ENCODE data around the gene RBPMS2.

Gene RBPMS2

DNA sequence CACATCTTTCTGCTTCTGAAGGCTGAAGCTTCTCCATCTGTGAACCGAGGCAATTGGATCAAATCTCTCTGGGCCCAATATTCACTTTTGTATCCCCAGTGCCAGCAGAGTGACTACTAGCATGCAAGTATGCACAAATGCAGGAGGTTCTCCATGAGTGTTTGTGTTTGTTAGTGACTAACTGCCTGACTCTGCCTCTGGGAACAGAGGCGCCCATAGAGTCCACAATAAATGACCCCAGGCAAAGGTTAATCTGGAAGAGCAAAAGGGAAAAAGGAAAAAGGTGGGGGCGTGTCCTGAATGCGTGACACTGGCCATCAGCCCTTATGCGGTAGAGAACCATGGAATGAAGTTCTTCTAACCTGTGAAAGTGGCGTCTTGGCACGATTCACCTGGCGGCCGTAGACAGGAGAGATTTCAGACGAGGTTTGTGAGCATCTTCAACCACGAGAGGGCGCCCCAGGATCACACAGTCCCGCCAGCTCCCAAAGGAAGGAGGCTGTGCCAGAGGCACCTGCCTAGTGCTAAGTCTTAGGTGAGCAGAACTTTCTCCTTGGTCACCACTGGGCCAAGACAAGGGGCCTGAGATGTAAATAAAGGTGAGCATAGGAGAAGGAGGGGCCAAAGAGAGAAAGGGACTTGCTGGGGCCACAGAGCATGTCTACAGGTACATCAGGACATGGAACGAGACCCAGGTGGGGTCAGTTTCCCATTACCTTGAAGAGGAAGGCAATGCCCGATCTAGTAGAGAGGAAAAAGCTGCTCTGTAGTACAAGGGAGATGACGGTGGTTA lies 44.2 kb downstream of the RBPMS2 start:
- TF ChIP-seq, protein P1, sequence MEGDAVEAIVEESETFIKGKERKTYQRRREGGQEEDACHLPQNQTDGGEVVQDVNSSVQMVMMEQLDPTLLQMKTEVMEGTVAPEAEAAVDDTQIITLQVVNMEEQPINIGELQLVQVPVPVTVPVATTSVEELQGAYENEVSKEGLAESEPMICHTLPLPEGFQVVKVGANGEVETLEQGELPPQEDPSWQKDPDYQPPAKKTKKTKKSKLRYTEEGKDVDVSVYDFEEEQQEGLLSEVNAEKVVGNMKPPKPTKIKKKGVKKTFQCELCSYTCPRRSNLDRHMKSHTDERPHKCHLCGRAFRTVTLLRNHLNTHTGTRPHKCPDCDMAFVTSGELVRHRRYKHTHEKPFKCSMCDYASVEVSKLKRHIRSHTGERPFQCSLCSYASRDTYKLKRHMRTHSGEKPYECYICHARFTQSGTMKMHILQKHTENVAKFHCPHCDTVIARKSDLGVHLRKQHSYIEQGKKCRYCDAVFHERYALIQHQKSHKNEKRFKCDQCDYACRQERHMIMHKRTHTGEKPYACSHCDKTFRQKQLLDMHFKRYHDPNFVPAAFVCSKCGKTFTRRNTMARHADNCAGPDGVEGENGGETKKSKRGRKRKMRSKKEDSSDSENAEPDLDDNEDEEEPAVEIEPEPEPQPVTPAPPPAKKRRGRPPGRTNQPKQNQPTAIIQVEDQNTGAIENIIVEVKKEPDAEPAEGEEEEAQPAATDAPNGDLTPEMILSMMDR (IDR thresholded peaks at IDR 0.05; ENCODE audit: low read length, missing control alignments) = peak; percentile 78
- DNase-seq (ENCODE audit: low read depth) = peak; percentile 76
- H3K4me3 ChIP-seq (replicated peaks; ENCODE audit: low read depth, low read length) = no peak overlapping the region

DNA sequence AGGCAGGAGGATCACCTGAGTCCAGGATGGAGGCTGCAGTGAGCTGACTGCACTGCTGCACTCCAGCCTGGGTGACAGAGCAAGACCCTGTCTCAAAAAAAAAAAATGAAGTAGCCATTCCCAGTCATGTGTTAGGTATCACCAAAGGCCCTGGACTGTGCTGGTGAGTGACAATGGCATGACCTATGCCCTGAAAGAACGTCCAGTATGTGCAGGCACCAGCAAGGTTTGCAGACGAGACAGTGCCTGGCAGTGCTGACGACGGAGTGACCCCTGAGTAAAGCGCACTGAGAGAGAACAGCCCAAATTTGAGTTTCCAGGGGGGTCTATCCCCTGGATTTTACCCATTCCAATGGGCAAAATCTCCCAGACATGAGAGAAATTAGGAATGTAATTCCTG lies 45.2 kb downstream of the RBPMS2 start:
- no peak for DNase-seq (ENCODE audit: low read depth)
- TF ChIP-seq, protein P1 (IDR thresholded peaks at IDR 0.05; ENCODE audit: low read length, missing control alignments) = no peak
- H3K4me3 ChIP-seq (replicated peaks; ENCODE audit: low read depth, low read length) = no peak overlapping the region

DNA sequence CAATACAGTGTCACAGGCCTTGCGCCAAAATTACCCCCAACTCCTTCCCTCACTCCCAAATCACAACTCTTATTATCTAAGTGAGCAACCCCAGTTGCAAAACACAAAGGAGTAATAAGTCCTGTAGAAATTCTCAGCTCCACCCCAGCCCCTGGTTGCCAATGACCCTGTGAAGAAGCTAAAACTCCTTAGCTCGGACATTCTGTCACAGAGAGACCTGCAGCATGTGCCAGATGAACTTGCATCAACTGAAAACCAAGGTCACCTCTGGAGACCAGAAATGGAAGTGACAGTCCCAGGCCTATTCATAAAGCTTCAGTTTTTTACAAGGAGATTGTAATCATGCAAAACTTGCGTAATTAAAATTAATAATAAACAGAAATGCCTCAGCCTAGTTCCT lies 55.2 kb downstream of the RBPMS2 start:
- no peak for DNase-seq (ENCODE audit: low read depth)
- TF ChIP-seq, protein P1 (IDR thresholded peaks at IDR 0.05; ENCODE audit: low read length, missing control alignments) = no peak
- H3K4me3 ChIP-seq (replicated peaks; ENCODE audit: low read depth, low read length) = no peak overlapping the region

DNA sequence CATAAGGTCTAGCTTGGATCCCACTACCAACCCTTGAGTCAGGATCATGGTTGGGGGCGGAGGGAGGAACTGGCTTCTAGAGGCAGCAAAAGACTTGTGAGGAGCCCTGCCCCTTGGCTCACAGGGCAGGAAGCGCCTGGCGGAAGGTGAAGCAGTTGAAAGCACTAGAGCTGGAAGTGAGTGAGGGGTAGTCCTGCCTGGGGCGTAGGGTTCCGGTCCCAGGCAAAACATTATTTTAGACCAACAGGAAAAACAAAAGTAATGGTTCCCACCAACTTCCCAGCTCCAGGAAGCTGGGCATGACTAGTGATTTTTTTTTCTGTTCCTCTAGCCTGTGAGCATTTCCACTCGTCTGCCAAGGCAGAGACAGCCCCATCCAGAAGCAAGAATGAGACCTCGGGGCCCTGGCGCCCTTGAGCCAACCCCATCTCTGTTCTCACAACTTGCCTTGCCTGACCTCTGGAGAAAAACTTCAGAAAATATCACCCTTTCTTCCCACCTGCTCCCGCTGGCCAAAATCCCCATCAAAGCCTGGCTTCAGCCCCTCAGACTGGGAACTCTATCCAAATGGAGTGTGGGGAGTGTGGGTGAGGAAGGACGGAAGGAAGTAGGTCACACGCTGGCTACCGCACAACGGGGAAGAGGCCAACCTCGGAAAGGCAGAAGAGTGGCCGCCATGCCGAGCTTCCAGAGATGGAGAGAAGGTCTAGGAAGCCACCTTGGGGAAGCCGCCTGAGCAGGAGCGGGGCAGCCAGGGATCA lies 57.5 kb downstream of the RBPMS2 start:
- DNase-seq (ENCODE audit: low read depth) = no peak
- TF ChIP-seq, protein P1 (IDR thresholded peaks at IDR 0.05; ENCODE audit: low read length, missing control alignments) = no peak
- no peak overlapping the region for H3K4me3 ChIP-seq (replicated peaks; ENCODE audit: low read depth, low read length)

DNA sequence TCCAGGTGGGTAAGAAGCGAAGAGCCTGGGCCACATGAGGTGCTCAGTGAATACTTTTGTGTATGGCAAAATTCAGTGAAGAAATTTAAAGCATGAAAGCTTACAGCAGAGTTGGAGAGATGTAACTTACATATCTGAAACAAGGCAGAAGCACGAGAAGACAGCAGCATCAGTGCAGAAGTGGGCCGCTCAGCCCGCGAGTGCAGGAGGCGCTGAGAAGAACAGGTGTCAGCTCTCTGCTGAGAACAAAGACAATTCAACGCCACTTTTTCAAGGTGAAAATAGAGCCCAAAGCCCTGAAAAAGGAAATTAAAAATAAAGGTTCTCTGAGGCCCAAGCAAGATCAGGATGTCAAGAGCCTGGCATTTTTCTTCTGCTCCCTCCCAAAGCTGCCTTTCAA lies 58.3 kb downstream of the RBPMS2 start:
- H3K4me3 ChIP-seq (replicated peaks; ENCODE audit: low read depth, low read length) = no peak overlapping the region
- DNase-seq (ENCODE audit: low read depth) = no peak
- TF ChIP-seq, protein P1 (IDR thresholded peaks at IDR 0.05; ENCODE audit: low read length, missing control alignments) = no peak

DNA sequence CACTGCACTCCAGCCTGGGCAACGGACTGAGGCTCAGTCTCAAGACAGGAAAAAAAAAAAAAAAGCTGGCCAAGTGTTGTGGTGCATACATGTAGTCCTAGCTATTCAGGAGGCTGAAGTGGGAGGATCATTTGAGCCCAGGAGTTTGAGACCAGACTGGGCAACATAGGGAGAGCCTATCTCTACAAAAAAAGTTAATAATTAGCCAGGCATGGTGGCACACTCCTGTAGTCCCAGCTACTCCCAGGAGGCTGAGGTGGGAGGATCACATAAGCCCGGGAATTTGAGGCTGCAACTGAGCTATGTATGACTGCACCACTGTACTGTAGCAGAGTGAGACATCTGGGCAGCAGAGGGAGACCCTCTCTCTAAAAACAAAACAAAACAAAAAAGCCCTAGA lies 58.9 kb downstream of the RBPMS2 start:
- no peak overlapping the region for H3K4me3 ChIP-seq (replicated peaks; ENCODE audit: low read depth, low read length)
- DNase-seq (ENCODE audit: low read depth) = no peak
- TF ChIP-seq, protein P1 (IDR thresholded peaks at IDR 0.05; ENCODE audit: low read length, missing control alignments) = no peak

All from fibroblast of pulmonary artery (primary cell).